ENCODE measurements around the gene SNX10.

DNA sequence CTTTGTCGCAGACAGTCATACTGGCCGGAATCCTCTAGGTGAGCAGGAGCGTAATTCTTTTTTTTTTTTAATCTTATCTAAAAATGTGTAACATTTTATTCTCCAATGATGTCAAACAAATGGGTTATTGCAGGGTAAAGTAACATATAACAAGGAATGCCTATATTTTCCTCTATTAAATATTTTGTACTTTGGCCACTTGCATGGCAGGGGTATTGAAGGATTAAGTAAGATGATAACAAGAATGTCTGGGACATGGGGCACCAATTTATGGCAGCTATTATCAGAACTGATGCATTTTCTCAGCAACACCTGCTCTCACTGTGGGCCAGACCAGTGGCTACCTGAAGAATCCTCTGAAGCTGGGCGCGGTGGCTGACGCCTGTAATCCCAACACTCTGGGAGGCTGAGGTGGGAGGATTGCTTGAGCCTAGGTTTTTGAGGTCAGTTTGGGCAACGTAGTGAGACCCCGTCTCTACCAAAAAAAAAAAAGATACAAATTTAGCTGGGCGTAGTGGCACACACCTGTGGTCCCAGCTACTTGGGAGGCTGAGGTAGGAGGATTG lies 24.0 kb upstream of the SNX10 start:
- TF ChIP-seq POLR2A (IDR thresholded peaks at IDR 0.05) = no peak
- TF ChIP-seq, protein P1, sequence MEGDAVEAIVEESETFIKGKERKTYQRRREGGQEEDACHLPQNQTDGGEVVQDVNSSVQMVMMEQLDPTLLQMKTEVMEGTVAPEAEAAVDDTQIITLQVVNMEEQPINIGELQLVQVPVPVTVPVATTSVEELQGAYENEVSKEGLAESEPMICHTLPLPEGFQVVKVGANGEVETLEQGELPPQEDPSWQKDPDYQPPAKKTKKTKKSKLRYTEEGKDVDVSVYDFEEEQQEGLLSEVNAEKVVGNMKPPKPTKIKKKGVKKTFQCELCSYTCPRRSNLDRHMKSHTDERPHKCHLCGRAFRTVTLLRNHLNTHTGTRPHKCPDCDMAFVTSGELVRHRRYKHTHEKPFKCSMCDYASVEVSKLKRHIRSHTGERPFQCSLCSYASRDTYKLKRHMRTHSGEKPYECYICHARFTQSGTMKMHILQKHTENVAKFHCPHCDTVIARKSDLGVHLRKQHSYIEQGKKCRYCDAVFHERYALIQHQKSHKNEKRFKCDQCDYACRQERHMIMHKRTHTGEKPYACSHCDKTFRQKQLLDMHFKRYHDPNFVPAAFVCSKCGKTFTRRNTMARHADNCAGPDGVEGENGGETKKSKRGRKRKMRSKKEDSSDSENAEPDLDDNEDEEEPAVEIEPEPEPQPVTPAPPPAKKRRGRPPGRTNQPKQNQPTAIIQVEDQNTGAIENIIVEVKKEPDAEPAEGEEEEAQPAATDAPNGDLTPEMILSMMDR (IDR thresholded peaks at IDR 0.05) = no peak

Measured in adrenal gland (tissue), 5 donors.